B cell (primary cell): ENCODE data around the gene TNRC6A. TPM values are rescaled to one million over a fixed set of nuclear protein-coding genes. Genes with fewer than 3 reads are reported as not detected.

Experiments used
- ATAC-seq: fragments of 200-7000 bp; cut with Tn5 transposase; one replicate; pipeline ENCODE4 v1.10.0; 2021; ENCODE audit warnings: low read depth, mild to moderate bottlenecking, moderate number of reproducible peaks, moderate library complexity
- CTCF ChIA-PET: fragments of 350-600 bp; sonication (Branson Sonifier 250); formaldehyde crosslinking; loops from one replicate; lab custom pipeline; 2021; ENCODE audit warnings: antibody characterized with exemption, inconsistent platforms; lab: Charles Lee
- POLR2A ChIA-PET: fragments of 350-600 bp; sonication (Branson Sonifier 250); formaldehyde crosslinking; loops from one replicate; lab custom pipeline; 2021; ENCODE audit warnings: antibody characterized with exemption; lab: Charles Lee
- DNase-seq: peaks from one replicate; pipeline ENCODE4 v3.0.0; 2013
- H2AFZ ChIP-seq: 2 replicates; pipeline ENCODE4 v1.6.1; 2012; ENCODE audit warnings: mild to moderate bottlenecking, low read depth, low read length; ENCODE audit not compliant: insufficient read depth, poor library complexity, severe bottlenecking
- H3K27ac ChIP-seq, 2 donors: 1 replicate in 1 of 2; 2 replicates in 1 of 2; pipeline ENCODE4 v1.5.1; 2012 to 2013; ENCODE audit warnings: low read length in 2 of 2, mild to moderate bottlenecking in 2 of 2, moderate library complexity in 1 of 2
- H3K27me3 ChIP-seq, 4 experiments: fragments of 200-600 bp in 1 of 4; sonication (generic) in 1 of 4; replicated peaks in 1 of 4; 1 replicate in 2 of 4; 2 replicates in 2 of 4; pipeline versions ENCODE4 v1.6.1 to v1.7.0; 2013 to 2016; ENCODE audit warnings: low read length in 3 of 4, mild to moderate bottlenecking in 2 of 4, mixed read lengths in 1 of 4, moderate library complexity in 1 of 4; ENCODE audit not compliant: insufficient read depth in 4 of 4, control insufficient read depth in 3 of 4; ENCODE audit errors: control extremely low read depth in 1 of 4
- H3K36me3 ChIP-seq, 2 experiments: replicated peaks in 1 of 2; 1 replicate in 1 of 2; 2 replicates in 1 of 2; pipeline versions ENCODE4 v1.6.1 to v1.7.1; 2013; ENCODE audit warnings: low read length in 1 of 2; ENCODE audit not compliant: insufficient read depth in 2 of 2, control insufficient read depth in 1 of 2; ENCODE audit errors: control extremely low read depth in 1 of 2, extremely low read depth in 1 of 2
- H3K4me1 ChIP-seq, 2 donors: fragments of 200-600 bp in 1 of 2; sonication (generic) in 1 of 2; 1 replicate in 1 of 2; 2 replicates in 1 of 2; pipeline versions ENCODE4 v1.5.1 to v1.6.1; 2013 to 2017; ENCODE audit warnings: low read length in 2 of 2; ENCODE audit not compliant: control insufficient read depth in 2 of 2, insufficient read depth in 2 of 2
- H3K4me2 ChIP-seq: replicated peaks from 2 replicates; pipeline ENCODE3; 2012; ENCODE audit warnings: mild to moderate bottlenecking, low read depth, low read length; ENCODE audit not compliant: poor library complexity, severe bottlenecking
- H3K4me3 ChIP-seq, 5 experiments: fragments of 200-600 bp in 1 of 5; sonication (generic) in 1 of 5; 1 replicate in 3 of 5; 2 replicates in 2 of 5; pipeline versions ENCODE4 v1.5.1 to v1.7.0; 2011 to 2016; ENCODE audit warnings: low read length in 4 of 5, mild to moderate bottlenecking in 4 of 5, low read depth in 2 of 5, control low read depth in 1 of 5, moderate library complexity in 1 of 5; ENCODE audit not compliant: insufficient read depth in 1 of 5; ENCODE audit errors: control extremely low read depth in 1 of 5, extremely low read depth in 1 of 5
- H3K79me2 ChIP-seq: fragments of 200-600 bp; sonication (generic); one replicate; pipeline ENCODE4 v1.6.0; 2016; ENCODE audit warnings: low read length; ENCODE audit not compliant: control insufficient read depth, insufficient read depth
- H3K9ac ChIP-seq: fragments of 200-600 bp; sonication (generic); 2 replicates; pipeline ENCODE4 v1.6.1; 2017; ENCODE audit warnings: mild to moderate bottlenecking, low read length, moderate library complexity
- H3K9me3 ChIP-seq, 3 donors: one replicate each; pipeline versions ENCODE4 v1.6.1 to v1.7.1; 2013; ENCODE audit warnings: low read length in 2 of 3; ENCODE audit not compliant: control insufficient read depth in 2 of 3, insufficient read depth in 1 of 3; ENCODE audit errors: control extremely low read depth in 1 of 3
- H4K20me1 ChIP-seq: 2 replicates; pipeline ENCODE4 v1.6.0; 2012; ENCODE audit warnings: mild to moderate bottlenecking, low read length; ENCODE audit not compliant: insufficient read depth, control insufficient read depth, poor library complexity, severe bottlenecking
- H3K27ac Mint-ChIP-seq: one replicate; pipeline ENCODE4 v1.8.0; 2021; ENCODE audit warnings: mixed read lengths
- H3K27me3 Mint-ChIP-seq: one replicate; pipeline ENCODE4 v1.8.0; 2021; ENCODE audit warnings: mixed read lengths
- H3K4me1 Mint-ChIP-seq: one replicate; pipeline ENCODE4 v1.8.0; 2021; ENCODE audit warnings: mixed read lengths
- H3K4me3 Mint-ChIP-seq: one replicate; pipeline ENCODE4 v1.8.0; 2021; ENCODE audit warnings: mixed read lengths
- H3K9me3 Mint-ChIP-seq: one replicate; pipeline ENCODE4 v1.8.0; 2022; ENCODE audit warnings: mixed read lengths; ENCODE audit not compliant: insufficient read depth
- CTCF ChIP-seq: fragments of 200-600 bp; IDR thresholded peaks from one replicate; pipeline ENCODE4 v1.8.0; 2022; ENCODE audit warnings: antibody characterized with exemption, mild to moderate bottlenecking
- EZH2 ChIP-seq: IDR thresholded peaks from 2 replicates; pipeline ENCODE4 v1.6.1; 2012; ENCODE audit warnings: borderline replicate concordance, low read depth, mild to moderate bottlenecking, moderate library complexity, low read length; ENCODE audit not compliant: insufficient read depth, poor library complexity, severe bottlenecking
- WGBS: methylation state at CpG from one replicate; pipeline ENCODE4 v1.1.5; 2013; ENCODE audit warnings: missing lambda C conversion rate; ENCODE audit not compliant: insufficient coverage; 5-methylcytosine and 5-hydroxymethylcytosine counted together
- intact Hi-C: fragments of 100-400 bp; cut with micrococcal nuclease; formaldehyde crosslinking; loops from one replicate; pipeline ENCODE4 v1.10.0; 2022
- polyA plus RNA-seq: library from polyadenylated mRNA; depleted of rRNA; stranded (reverse); fragments of >200 nt; gene quantifications from 2 replicates; pipeline ENCODE4 v1.2.3, GENCODE V29; 2012
- total RNA-seq, 2 donors: library from RNA; stranded (reverse); fragments of 120-200 nt in 1 of 2; gene quantifications; 1 replicate in 1 of 2; 2 replicates in 1 of 2; pipeline versions ENCODE4 v1.2.3 to v1.2.4, GENCODE V29; 2013 to 2022

Gene TNRC6A
- total and polyA plus RNA-seq, 2 donors (not counting 1 experiment from before 2014, with no cell fraction given): 79.3 to 104 TPM

- H3K36me3 ChIP-seq: no peaks in the 10 kb centered on the region
- TF ChIP-seq EZH2: no peak
- TF ChIP-seq CTCF: no peak
- H3K27ac Mint-ChIP-seq: no peak overlapping the region
- no peaks in the 10 kb centered on the region for H3K4me1 Mint-ChIP-seq
- no peak overlapping the region for H2AFZ ChIP-seq
- H3K9ac ChIP-seq: no peak overlapping the region
- peaks cover 11% of the 10 kb centered on the region for H3K27me3 Mint-ChIP-seq
- H3K4me3 Mint-ChIP-seq: no peak overlapping the region
- H3K27ac ChIP-seq: no peak overlapping the region
- no peak for DNase-seq
- H3K4me3 ChIP-seq: no peak overlapping the region
- H3K4me1 ChIP-seq: no peaks in the 10 kb centered on the region
- no peak for ATAC-seq
- H4K20me1 ChIP-seq: no peaks in the 10 kb centered on the region
- H3K9me3 Mint-ChIP-seq: no peaks in the 10 kb centered on the region
- H3K9me3 ChIP-seq: peaks cover 0 to 12% (median 0%) of the 10 kb centered on the region in 3 donors
- ChIA-PET CTCF (no interaction called here), POLR2A (no interaction called here)
- 100% methylated on average over 2 of the region's 5 CpGs for WGBS
- intact Hi-C loops: no loop called here
- H3K27me3 ChIP-seq: no peaks in the 10 kb centered on the region
- H3K4me2 ChIP-seq: no peak overlapping the region
- no peaks in the 10 kb centered on the region for H3K79me2 ChIP-seq
Measured at GRCh38 chr16:24871891-24872290, 142.4 kb downstream of the TNRC6A start.

GRCh38 chr16:24873028-24873427 lies 143.6 kb downstream of the TNRC6A start:
- POLR2A ChIA-PET: no interaction called here
- CTCF ChIA-PET: no interaction called here
- no peak overlapping the region for H3K4me3 ChIP-seq

More at GRCh38 chr16:24873028-24873427, 143.6 kb downstream of the TNRC6A start:
- no peak overlapping the region for H2AFZ ChIP-seq
- no peaks in the 10 kb centered on the region for H3K36me3 ChIP-seq
- H3K27ac ChIP-seq: no peak overlapping the region
- H3K27ac Mint-ChIP-seq: no peak overlapping the region
- 80% methylated on average over 1 of the region's 2 CpGs for WGBS
- no peak overlapping the region for H3K9ac ChIP-seq
- H3K27me3 Mint-ChIP-seq: peaks cover 11% of the 10 kb centered on the region
- ATAC-seq: no peak
- H4K20me1 ChIP-seq: no peaks in the 10 kb centered on the region
- no peaks in the 10 kb centered on the region for H3K79me2 ChIP-seq
- H3K4me1 ChIP-seq: no peaks in the 10 kb centered on the region
- no peaks in the 10 kb centered on the region for H3K27me3 ChIP-seq
- peaks cover 0 to 12% (median 0%) of the 10 kb centered on the region in 3 donors for H3K9me3 ChIP-seq
- intact Hi-C loops: no loop called here
- no peaks in the 10 kb centered on the region for H3K9me3 Mint-ChIP-seq
- no peak overlapping the region for H3K4me2 ChIP-seq
- DNase-seq: no peak
- H3K4me1 Mint-ChIP-seq: no peaks in the 10 kb centered on the region
- H3K4me3 Mint-ChIP-seq: no peak overlapping the region
- TF ChIP-seq CTCF (no peak), EZH2 (no peak)
